Kidney (tissue), 14 donors: ENCODE results near the gene PHF23. TPM values are rescaled to one million over a fixed set of nuclear protein-coding genes. Genes with fewer than 3 reads are reported as not detected.

Experiments
- DNase-seq, 5 donors: peaks; one replicate each; pipeline ENCODE4 v3.0.0-alpha.2; 2013 to 2020
- FAIRE-seq: peaks from 2 replicates; lab custom pipeline; 2012; peaks lifted over from hg19 to GRCh38; lab: Jason Lieb, UNC
- H3K27ac ChIP-seq, 2 donors: one replicate each; pipeline ENCODE4 v1.7.0; 2013; ENCODE audit warnings: low read depth in 2 of 2, low read length in 2 of 2, inconsistent platforms in 1 of 2
- H3K27me3 ChIP-seq: one replicate; pipeline ENCODE4 v1.7.1; 2013; ENCODE audit warnings: low read length, inconsistent platforms; ENCODE audit not compliant: control insufficient read depth, insufficient read depth
- H3K36me3 ChIP-seq, 3 donors: one replicate each; pipeline versions ENCODE4 v1.7.0 to v1.7.1; 2013; ENCODE audit warnings: low read length in 3 of 3, control low read depth in 1 of 3, inconsistent platforms in 1 of 3; ENCODE audit not compliant: insufficient read depth in 3 of 3, control insufficient read depth in 2 of 3
- H3K4me1 ChIP-seq, 3 donors: one replicate each; pipeline versions ENCODE4 v1.7.0 to v1.7.1; 2013; ENCODE audit warnings: low read length in 3 of 3, inconsistent platforms in 1 of 3, low read depth in 1 of 3; ENCODE audit not compliant: control insufficient read depth in 2 of 3, insufficient read depth in 2 of 3
- H3K4me3 ChIP-seq, 3 donors: one replicate each; pipeline versions ENCODE4 v1.7.0 to v1.8.1; 2013; ENCODE audit warnings: low read length in 3 of 3, control low read depth in 1 of 3, inconsistent platforms in 1 of 3
- H3K9ac ChIP-seq, 3 donors: one replicate each; pipeline versions ENCODE4 v1.7.0 to v1.7.1; 2013; ENCODE audit warnings: low read length in 3 of 3, control low read depth in 1 of 3, inconsistent platforms in 1 of 3
- H3K9me3 ChIP-seq, 3 donors: one replicate each; pipeline versions ENCODE4 v1.7.0 to v1.7.1; 2013; ENCODE audit warnings: low read length in 3 of 3, control low read depth in 1 of 3, inconsistent platforms in 1 of 3; ENCODE audit not compliant: control insufficient read depth in 2 of 3, insufficient read depth in 1 of 3
- intact Hi-C: fragments of 100-400 bp; cut with DNase I; formaldehyde crosslinking; loops from one replicate; pipeline ENCODE4 v1.11.1; 2022
- polyA plus RNA-seq: library from polyadenylated mRNA; stranded (reverse); fragments of 350-450 nt; fragmentation: Illumina TruSeq; extraction: RNeasy Lipid Tissue Mini Kit (QIAGEN cat#74804); gene quantifications from one replicate; pipeline ENCODE4 v1.2.3, GENCODE V29; 2014; ENCODE audit warnings: low read depth, low replicate concordance; ENCODE audit not compliant: insufficient read depth
- total RNA-seq: library from RNA; stranded (reverse); fragmentation: NEBNext Ultra II Directional; extraction: Animal tissue kit (Norgen Biotek cat#: 25700); gene quantifications from one replicate; pipeline ENCODE4 v1.2.1, GENCODE V29; 2021
- TF ChIP-seq, protein P1 (sequence below): IDR thresholded peaks from 3 replicates; pipeline ENCODE4 v1.5.1; 2012; ENCODE audit warnings: mild to moderate bottlenecking, moderate library complexity, borderline replicate concordance; ENCODE audit not compliant: insufficient read depth; ENCODE audit errors: extremely low read depth
- donor health status: control.
- donor health status: control.
- donor health status: control.
- donor health status: control.
- donor health status: control.
- donor health status: DM: yes; HTN: yes; CAD: no.
- donor health status: Normal renal cell carcinoma (clear cell type).

PHF23 gene
- total and polyA plus RNA-seq, 2 donors from 2014 or later, result 28.1 to 48.5 TPM

DNA sequence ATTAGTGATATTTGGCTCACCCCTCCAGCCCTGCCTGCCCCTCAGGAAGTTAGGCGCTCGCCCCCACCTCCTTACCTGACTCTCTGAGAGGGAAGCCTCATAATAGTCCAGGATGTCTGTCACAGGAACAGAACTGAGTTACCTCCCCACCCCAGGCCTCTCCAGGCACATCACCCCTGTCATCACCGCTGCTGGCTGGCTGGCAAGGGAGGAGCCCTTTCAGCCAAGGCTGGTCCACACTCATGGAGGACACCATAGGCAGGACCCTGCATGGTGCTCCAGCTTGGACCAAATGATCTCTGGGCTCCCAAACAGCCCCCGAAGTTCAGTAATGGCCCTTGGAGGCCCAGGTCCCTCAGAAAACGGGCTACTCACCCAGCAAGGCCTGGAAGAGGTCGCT is 21.1 kb downstream of the PHF23 start:
- peak overlapping the region in 1 of 3 donors; percentile 11 for H3K4me3 ChIP-seq
- H3K9ac ChIP-seq, result peak overlapping the region in 1 of 3 donors; percentile 55

DNA sequence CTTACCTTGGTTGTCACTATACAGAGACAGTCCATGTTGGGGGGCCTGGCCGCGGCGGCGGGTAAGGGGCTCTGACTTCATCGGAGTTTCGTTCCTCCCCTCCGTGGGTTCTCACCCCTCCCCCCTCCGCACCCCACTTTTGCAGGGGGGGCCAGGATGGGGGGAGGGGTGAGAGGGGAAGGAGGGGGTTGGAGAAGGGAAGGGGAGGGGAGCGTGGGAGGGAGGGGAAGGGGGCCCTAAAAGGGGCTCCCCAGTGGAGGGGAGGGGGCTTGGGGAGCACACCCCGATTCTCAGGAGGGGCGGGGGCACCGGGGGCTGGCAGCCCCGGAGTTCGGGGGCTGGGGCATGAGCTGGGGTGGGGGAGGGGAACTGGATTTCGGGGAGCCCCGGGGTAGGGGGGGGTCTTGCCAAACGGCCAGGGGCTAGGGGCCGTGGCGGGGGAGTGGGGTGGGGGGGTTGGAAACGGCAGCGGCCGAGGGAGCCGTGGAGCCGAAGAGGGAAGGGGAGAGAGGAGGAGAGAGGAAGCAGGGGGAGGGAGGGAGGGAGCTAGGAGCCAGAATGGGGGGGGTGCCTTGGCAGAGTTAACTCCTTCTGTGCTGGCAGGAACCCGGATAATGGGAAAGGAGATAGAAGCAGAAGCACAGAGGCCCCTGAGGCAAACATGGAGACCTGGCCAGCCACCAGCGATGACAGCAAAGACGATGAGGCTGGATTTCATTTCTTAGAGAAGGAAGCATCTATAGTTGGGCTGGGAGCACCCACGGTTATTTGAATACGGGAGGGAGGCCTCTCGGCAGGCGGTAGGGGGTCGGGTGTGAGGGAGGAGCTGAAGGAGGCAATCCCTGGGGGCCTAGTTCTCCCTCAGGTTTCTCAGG is 21.9 kb downstream of the PHF23 start:
- Histone ChIP-seq H3K9ac (peak overlapping the region; percentile 10 to 55 (median 43)), H3K4me1 (peaks cover 7 to 46% (median 44%) of the 10 kb centered on the region in 3 donors), H3K27ac (peak overlapping the region; percentile 32 to 75), H3K9me3 (no peaks in the 10 kb centered on the region), H3K4me3 (peak overlapping the region; percentile 44 to 70 (median 47)), H3K36me3 (peaks cover 2 to 10% (median 9%) of the 10 kb centered on the region in 3 donors), H3K27me3 (no peaks in the 10 kb centered on the region)
- intact Hi-C loops, result no loop called here
- TF ChIP-seq, protein P1, sequence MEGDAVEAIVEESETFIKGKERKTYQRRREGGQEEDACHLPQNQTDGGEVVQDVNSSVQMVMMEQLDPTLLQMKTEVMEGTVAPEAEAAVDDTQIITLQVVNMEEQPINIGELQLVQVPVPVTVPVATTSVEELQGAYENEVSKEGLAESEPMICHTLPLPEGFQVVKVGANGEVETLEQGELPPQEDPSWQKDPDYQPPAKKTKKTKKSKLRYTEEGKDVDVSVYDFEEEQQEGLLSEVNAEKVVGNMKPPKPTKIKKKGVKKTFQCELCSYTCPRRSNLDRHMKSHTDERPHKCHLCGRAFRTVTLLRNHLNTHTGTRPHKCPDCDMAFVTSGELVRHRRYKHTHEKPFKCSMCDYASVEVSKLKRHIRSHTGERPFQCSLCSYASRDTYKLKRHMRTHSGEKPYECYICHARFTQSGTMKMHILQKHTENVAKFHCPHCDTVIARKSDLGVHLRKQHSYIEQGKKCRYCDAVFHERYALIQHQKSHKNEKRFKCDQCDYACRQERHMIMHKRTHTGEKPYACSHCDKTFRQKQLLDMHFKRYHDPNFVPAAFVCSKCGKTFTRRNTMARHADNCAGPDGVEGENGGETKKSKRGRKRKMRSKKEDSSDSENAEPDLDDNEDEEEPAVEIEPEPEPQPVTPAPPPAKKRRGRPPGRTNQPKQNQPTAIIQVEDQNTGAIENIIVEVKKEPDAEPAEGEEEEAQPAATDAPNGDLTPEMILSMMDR, result no peak
- DNase-seq (peak; percentile 82 to 94 (median 87)), FAIRE-seq (no peak)

More for the DNA sequence above, 21.1 kb downstream of the PHF23 start:
- intact Hi-C loops, result no loop called here
- no peaks in the 10 kb centered on the region for H3K9me3 ChIP-seq
- H3K27me3 ChIP-seq, result no peaks in the 10 kb centered on the region
- TF ChIP-seq, protein P1, result no peak
- H3K4me1 ChIP-seq, result peaks cover 7 to 46% (median 44%) of the 10 kb centered on the region in 3 donors
- peaks cover 2 to 18% (median 16%) of the 10 kb centered on the region in 3 donors for H3K36me3 ChIP-seq
- H3K27ac ChIP-seq, result no peak overlapping the region
- no peak for FAIRE-seq
- DNase-seq, result peak in 1 of 5 donors; percentile 72

DNA sequence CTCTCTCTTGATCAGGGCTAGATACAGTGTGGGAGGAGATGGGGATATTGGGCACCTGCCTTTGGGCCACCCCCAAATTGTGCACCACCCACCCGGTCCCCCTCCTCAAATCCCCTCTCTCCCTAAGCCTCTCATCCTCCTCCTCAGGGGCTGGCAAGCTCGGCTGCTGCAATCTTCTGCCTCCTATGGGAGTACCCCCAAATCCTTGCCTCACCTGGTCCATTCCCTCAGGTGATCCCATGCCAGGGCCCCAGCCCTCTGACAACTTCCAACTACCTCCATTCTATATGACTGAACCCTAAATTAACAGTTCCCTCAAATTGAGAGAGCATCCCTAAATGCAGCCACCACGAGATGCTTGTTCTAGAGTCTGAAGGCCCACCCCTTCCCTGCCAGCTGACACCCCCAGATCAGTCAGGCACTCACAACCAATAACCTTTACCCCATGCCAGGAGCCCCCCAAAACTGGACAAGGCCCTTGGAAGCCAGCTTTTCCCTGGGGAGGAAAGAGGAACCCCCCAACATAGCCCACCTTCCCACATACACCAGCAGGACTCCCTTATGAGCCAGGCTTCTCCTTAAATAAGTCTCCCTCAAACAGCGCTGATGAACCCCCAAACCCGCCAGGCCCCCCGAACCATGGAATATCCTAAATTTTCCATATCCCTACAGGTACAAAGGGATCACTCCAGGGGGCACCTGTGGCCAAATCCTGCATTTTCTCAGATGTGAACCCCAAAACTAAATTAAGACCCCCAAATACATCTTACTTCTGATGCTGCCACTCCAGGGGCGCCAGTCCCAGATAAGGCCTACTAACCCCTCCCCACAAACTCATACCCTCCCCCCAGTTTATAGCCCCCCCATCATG is 22.8 kb downstream of the PHF23 start:
- H3K36me3 ChIP-seq, result peaks cover 0 to 7% (median 4%) of the 10 kb centered on the region in 3 donors
- H3K27me3 ChIP-seq, result no peaks in the 10 kb centered on the region
- FAIRE-seq (no peak), DNase-seq (peak in 1 of 5 donors; percentile 67)
- peaks cover 7 to 39% (median 38%) of the 10 kb centered on the region in 3 donors for H3K4me1 ChIP-seq
- TF ChIP-seq, protein P1, result no peak
- H3K4me3 ChIP-seq, result peak overlapping the region in 2 of 3 donors; percentile 8 to 32
- H3K9me3 ChIP-seq, result no peaks in the 10 kb centered on the region
- peak overlapping the region in 2 of 3 donors; percentile 10 to 34 for H3K9ac ChIP-seq
- intact Hi-C loops, result no loop called here
- H3K27ac ChIP-seq, result peak overlapping the region; percentile 43 to 75
